HUES6 (cell line): ENCODE measurements around the gene PSMG1.
A peak's percentile ranks its signal among the peaks of the same experiment; 100 is the strongest.
"Not testable (repeated sequence)": the region's sequence is repeated elsewhere in the genome, so short reads cannot be mapped to it uniquely, and the experiment has no call there.

ENCODE experiments used
- H3K27ac ChIP-seq: 2 replicates; pipeline ENCODE4 v1.7.0; 2013; ENCODE audit warnings: low read depth, mild to moderate bottlenecking, low read length, inconsistent platforms
- H3K27me3 ChIP-seq: 2 replicates; pipeline ENCODE4 v1.6.1; 2013; ENCODE audit warnings: low read length; ENCODE audit not compliant: control insufficient read depth, insufficient read depth
- H3K36me3 ChIP-seq: 2 replicates; pipeline ENCODE4 v1.6.1; 2013; ENCODE audit warnings: low read length; ENCODE audit not compliant: control insufficient read depth, insufficient read depth
- H3K4me1 ChIP-seq: 2 replicates; pipeline ENCODE4 v1.6.1; 2013; ENCODE audit warnings: low read length; ENCODE audit not compliant: control insufficient read depth, insufficient read depth
- H3K4me3 ChIP-seq: 2 replicates; pipeline ENCODE4 v1.5.1; 2013; ENCODE audit warnings: low read depth, low read length
- H3K9ac ChIP-seq: one replicate; pipeline ENCODE4 v1.6.1; 2013; ENCODE audit warnings: mild to moderate bottlenecking, low read length
- H3K9me3 ChIP-seq: 2 replicates; pipeline ENCODE4 v1.6.1; 2013; ENCODE audit warnings: low read depth, low read length; ENCODE audit not compliant: control insufficient read depth, insufficient read depth

The PSMG1 gene

DNA sequence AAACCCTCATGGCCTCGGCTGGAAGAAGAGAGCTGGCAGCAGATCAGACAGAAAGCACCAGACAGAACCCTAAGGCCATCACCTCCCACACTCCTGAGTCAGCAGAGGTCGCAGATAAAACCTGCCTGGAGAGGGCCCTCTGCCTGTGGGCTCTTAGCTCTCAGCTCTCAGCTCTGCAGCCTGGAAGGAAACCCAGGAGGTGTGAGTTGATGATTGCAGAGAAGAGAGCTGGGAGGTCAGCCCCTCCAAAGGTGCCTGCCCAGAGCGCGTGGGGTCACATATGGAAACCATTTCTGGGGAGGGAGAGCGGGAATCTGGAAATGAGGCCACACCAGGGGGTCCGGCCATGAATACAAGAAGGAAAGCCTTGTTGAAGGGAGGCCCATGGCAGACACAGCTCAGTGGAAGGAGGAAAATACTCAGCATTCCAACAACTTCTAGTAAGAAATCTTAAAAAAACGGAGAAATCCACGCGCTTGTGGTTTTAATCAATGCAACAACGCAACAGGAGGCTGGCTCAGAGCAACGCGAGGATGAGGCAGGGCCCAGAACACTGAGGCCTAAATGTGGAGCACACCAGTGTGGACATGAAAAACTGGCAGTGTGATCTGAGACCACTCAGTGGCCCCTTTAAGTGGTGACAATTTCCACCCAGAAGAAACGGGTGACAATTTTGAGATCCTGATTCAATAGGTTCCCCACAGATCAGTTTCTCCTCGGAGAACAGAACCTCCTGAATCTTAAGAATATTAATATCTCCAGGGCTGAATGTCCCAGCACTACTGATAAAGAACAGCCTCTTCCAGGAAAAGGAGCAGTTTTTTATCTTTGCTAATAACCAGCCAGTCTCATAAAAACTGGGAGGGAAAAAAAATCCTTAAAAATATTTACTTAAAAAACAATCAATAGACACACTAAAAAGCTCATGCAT is 45.7 kb downstream of the PSMG1 start:
- peak overlapping the region; percentile 16 for H3K9ac ChIP-seq
- peak overlapping the region; percentile 10; the same call in 1 of the 2 replicates for H3K27ac ChIP-seq

DNA sequence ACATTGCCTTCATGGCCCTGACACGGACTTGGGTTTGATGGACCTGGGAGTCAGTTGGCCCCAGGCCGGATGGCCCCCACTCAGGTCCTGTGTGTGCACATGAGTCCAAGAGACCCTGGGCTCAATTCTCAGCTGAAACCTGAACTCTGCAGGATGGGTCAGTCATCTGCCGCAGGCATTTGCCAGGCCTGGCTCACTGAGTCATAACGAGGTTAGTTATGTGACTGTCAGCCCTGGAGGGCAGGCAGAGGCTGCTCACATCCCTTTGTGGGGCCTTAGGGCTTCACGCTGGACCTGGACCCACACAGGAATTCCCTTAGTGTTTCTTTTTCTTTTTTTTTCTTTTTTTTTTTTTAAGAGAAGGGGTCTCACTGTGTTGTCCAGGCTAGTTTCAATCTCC is 46.5 kb downstream of the PSMG1 start:
- Histone ChIP-seq H3K27ac (no peak overlapping the region), H3K9ac (no peak overlapping the region), H3K9me3 (no peaks in the 10 kb centered on the region), H3K27me3 (no peaks in the 10 kb centered on the region), H3K36me3 (no peaks in the 10 kb centered on the region), H3K4me3 (no peak overlapping the region), H3K4me1 (peaks cover 14% of the 10 kb centered on the region)

More for the DNA sequence above, 45.7 kb downstream of the PSMG1 start:
- no peaks in the 10 kb centered on the region for H3K36me3 ChIP-seq
- no peaks in the 10 kb centered on the region for H3K27me3 ChIP-seq
- peaks cover 14% of the 10 kb centered on the region for H3K4me1 ChIP-seq
- no peak overlapping the region for H3K4me3 ChIP-seq
- no peaks in the 10 kb centered on the region for H3K9me3 ChIP-seq

DNA sequence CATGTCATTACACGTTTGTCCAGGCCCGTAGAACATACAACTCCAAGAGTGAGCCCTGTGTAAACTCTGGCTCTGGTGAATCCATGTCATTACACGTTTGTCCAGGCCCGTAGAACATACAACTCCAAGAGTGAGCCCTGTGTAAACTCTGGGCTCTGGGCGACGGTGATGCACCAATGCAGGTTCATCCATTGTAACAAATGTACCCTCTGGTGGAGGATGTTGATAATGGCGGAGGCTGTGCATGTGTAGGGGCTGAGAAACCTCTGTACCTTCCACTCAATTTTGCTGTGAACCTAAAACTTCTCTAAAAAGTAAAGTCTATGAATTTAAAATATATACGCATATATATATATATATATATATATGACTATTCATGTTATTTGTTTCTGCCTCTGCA is 47.1 kb downstream of the PSMG1 start:
- H3K36me3 ChIP-seq, H3K27ac ChIP-seq, H3K4me3 ChIP-seq, H3K9me3 ChIP-seq, H3K27me3 ChIP-seq, H3K9ac ChIP-seq: not testable (repeated sequence)
- H3K4me1 ChIP-seq = peaks cover 14% of the 10 kb centered on the region

DNA sequence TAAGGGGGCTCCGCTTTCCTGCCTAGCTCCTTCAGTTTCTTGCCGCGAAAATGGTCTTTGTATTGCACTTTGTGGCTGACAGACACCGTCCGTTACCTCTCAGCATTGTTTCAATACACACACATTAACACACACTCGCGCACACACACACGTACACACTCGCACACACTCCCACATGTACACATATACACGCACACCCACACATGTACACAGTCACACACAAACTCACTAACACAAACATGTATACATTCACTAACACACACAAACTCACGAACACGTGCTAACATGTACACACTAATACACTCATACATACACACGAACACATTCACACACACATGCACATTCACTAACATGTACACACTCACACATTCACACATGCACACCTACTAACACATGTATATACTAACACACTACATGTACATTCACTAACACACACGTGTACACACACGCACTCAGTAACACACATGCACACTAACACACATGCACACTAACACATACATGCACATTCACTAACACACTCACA is 48.9 kb downstream of the PSMG1 start:
- Histone ChIP-seq H3K36me3 (no peaks in the 10 kb centered on the region), H3K4me1 (peaks cover 14% of the 10 kb centered on the region), H3K9ac (no peak overlapping the region), H3K27me3 (no peaks in the 10 kb centered on the region), H3K4me3 (no peak overlapping the region), H3K9me3 (peaks cover 8% of the 10 kb centered on the region), H3K27ac (no peak overlapping the region)

GRCh38 chr21:39132248-39132647 is 51.0 kb downstream of the PSMG1 start:
- 0 out of 2 replicates have a peak, but pooled peaks cover 3% of the 10 kb centered on the region for H3K4me1 ChIP-seq
- H3K36me3 ChIP-seq = no peaks in the 10 kb centered on the region
- peaks cover 8% of the 10 kb centered on the region for H3K9me3 ChIP-seq
- no peak overlapping the region for H3K9ac ChIP-seq
- H3K4me3 ChIP-seq = no peak overlapping the region
- no peaks in the 10 kb centered on the region for H3K27me3 ChIP-seq
- H3K27ac ChIP-seq = no peak overlapping the region

DNA sequence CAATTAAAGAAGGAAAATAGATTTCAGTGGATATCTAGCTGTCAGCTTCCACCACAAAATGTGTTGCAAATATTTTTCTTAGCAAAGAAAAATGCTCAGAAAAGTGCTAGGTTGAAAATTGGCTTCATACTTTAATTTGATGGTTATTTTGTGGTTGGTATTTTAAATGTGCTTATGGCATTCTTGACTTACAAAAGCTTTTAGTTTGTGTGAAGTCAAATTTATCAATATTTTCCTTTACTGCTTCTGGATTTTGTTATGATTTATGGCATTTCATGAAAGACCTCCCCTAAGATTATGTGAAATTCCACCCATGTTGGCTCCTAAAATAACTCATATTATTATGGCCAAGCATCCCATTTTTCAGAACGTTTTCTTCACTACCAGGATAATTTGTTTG is 51.5 kb downstream of the PSMG1 start:
- Histone ChIP-seq H3K36me3 (no peaks in the 10 kb centered on the region), H3K4me1 (no peaks in the 10 kb centered on the region), H3K27ac (no peak overlapping the region)

GRCh38 chr21:39127506-39127905 is 55.7 kb downstream of the PSMG1 start:
- Histone ChIP-seq H3K27me3 (no peaks in the 10 kb centered on the region), H3K36me3 (no peaks in the 10 kb centered on the region), H3K4me3 (no peak overlapping the region), H3K9me3 (peaks cover 8% of the 10 kb centered on the region), H3K27ac (no peak overlapping the region), H3K9ac (no peak overlapping the region), H3K4me1 (peaks cover 2% of the 10 kb centered on the region; the same call in 1 of the 2 replicates)

More for the DNA sequence above, 51.5 kb downstream of the PSMG1 start:
- Histone ChIP-seq H3K4me3 (no peak overlapping the region), H3K9me3 (peaks cover 8% of the 10 kb centered on the region), H3K9ac (no peak overlapping the region), H3K27me3 (no peaks in the 10 kb centered on the region)

- H3K27ac ChIP-seq = no peak overlapping the region
- H3K9me3 ChIP-seq = peaks cover 7% of the 10 kb centered on the region
- H3K4me1 ChIP-seq = peaks cover 2% of the 10 kb centered on the region; the same call in 1 of the 2 replicates
- H3K36me3 ChIP-seq = no peaks in the 10 kb centered on the region
- no peak overlapping the region for H3K4me3 ChIP-seq
- H3K9ac ChIP-seq = no peak overlapping the region
- H3K27me3 ChIP-seq = no peaks in the 10 kb centered on the region
Measured at GRCh38 chr21:39126486-39126806, 56.8 kb downstream of the PSMG1 start.

GRCh38 chr21:39125752-39126485 is 57.3 kb downstream of the PSMG1 start:
- Histone ChIP-seq H3K27ac (no peak overlapping the region), H3K9ac (no peak overlapping the region), H3K4me1 (peaks cover 2% of the 10 kb centered on the region; the same call in 1 of the 2 replicates), H3K4me3 (no peak overlapping the region), H3K27me3 (no peaks in the 10 kb centered on the region), H3K9me3 (peaks cover 2% of the 10 kb centered on the region; the same call in 1 of the 2 replicates), H3K36me3 (no peaks in the 10 kb centered on the region)
